H9 (cell line): ENCODE measurements around the gene CACNA2D3. TPM values are rescaled to one million over a fixed set of nuclear protein-coding genes. Genes with fewer than 3 reads are reported as not detected.

Source experiments
- DNase-seq: peaks from one replicate; pipeline ENCODE4 v3.0.0-alpha.2; 2017
- H2AFZ ChIP-seq: one replicate; pipeline ENCODE4 v1.6.1; 2013; ENCODE audit warnings: mild to moderate bottlenecking, low read length, control low read depth, moderate library complexity
- H2AK5ac ChIP-seq: 2 replicates; pipeline ENCODE4 v1.6.1; 2013; ENCODE audit warnings: low read length, control low read depth, mixed read lengths; ENCODE audit not compliant: insufficient read length
- H2BK120ac ChIP-seq: one replicate; pipeline ENCODE4 v1.6.1; 2013; ENCODE audit warnings: low read depth, mild to moderate bottlenecking, low read length, control low read depth, inconsistent platforms; ENCODE audit not compliant: poor library complexity, severe bottlenecking
- H2BK12ac ChIP-seq: 2 replicates; pipeline ENCODE4 v1.6.1; 2013; ENCODE audit warnings: low read length, control low read depth, mixed read lengths, low read depth; ENCODE audit not compliant: insufficient read length
- H2BK15ac ChIP-seq: 2 replicates; pipeline ENCODE4 v1.6.1; 2013; ENCODE audit warnings: low read depth, low read length, control low read depth
- H2BK20ac ChIP-seq: one replicate; pipeline ENCODE4 v1.6.1; 2013; ENCODE audit warnings: low read depth, mild to moderate bottlenecking, low read length, control low read depth, inconsistent platforms; ENCODE audit not compliant: poor library complexity, severe bottlenecking
- H2BK5ac ChIP-seq: 2 replicates; pipeline ENCODE4 v1.6.1; 2013; ENCODE audit warnings: low read length, control low read depth, mixed read lengths; ENCODE audit not compliant: insufficient read length
- H3K14ac ChIP-seq: 2 replicates; pipeline ENCODE4 v1.6.1; 2013; ENCODE audit warnings: low read length, control low read depth; ENCODE audit not compliant: insufficient read depth
- H3K18ac ChIP-seq: 2 replicates; pipeline ENCODE4 v1.6.1; 2013; ENCODE audit warnings: low read depth, mild to moderate bottlenecking, mixed read lengths, low read length, control low read depth; ENCODE audit not compliant: insufficient read length
- H3K23ac ChIP-seq: 2 replicates; pipeline ENCODE4 v1.6.1; 2013; ENCODE audit warnings: low read length, control low read depth, mixed read lengths, low read depth; ENCODE audit not compliant: insufficient read length
- H3K23me2 ChIP-seq: 2 replicates; pipeline ENCODE4 v1.6.1; 2013; ENCODE audit warnings: low read depth, mild to moderate bottlenecking, mixed read lengths, low read length, control low read depth; ENCODE audit not compliant: insufficient read length, poor library complexity, severe bottlenecking
- H3K27ac ChIP-seq: 2 replicates; pipeline ENCODE4 v1.5.1; 2013; ENCODE audit warnings: low read length, control low read depth, mixed read lengths, low read depth; ENCODE audit not compliant: insufficient read length
- H3K27me3 ChIP-seq: 2 replicates; pipeline ENCODE4 v1.6.1; 2013; ENCODE audit warnings: low read length, control low read depth, inconsistent platforms; ENCODE audit not compliant: insufficient read depth
- H3K4ac ChIP-seq: 2 replicates; pipeline ENCODE4 v1.6.1; 2013; ENCODE audit warnings: low read depth, mild to moderate bottlenecking, control low read depth, inconsistent platforms, low read length, moderate library complexity
- H3K4me1 ChIP-seq: 2 replicates; pipeline ENCODE4 v1.6.1; 2013; ENCODE audit warnings: low read length, control low read depth, inconsistent platforms; ENCODE audit not compliant: insufficient read depth
- H3K4me2 ChIP-seq: 2 replicates; pipeline ENCODE4 v1.6.1; 2013; ENCODE audit warnings: low read length, control low read depth, mixed read lengths; ENCODE audit not compliant: insufficient read length, insufficient read depth
- H3K56ac ChIP-seq: 2 replicates; pipeline ENCODE4 v1.6.1; 2013; ENCODE audit warnings: low read depth, mild to moderate bottlenecking, mixed read lengths, low read length, control low read depth; ENCODE audit not compliant: insufficient read length
- H3K79me1 ChIP-seq: 2 replicates; pipeline ENCODE4 v1.6.1; 2013; ENCODE audit warnings: low read depth, mild to moderate bottlenecking, moderate library complexity, low read length, control low read depth, inconsistent platforms; ENCODE audit not compliant: insufficient read depth, poor library complexity, severe bottlenecking
- H3K79me2 ChIP-seq: 2 replicates; pipeline ENCODE4 v1.6.1; 2013; ENCODE audit warnings: low read length, control low read depth, inconsistent platforms; ENCODE audit not compliant: insufficient read depth
- H3K9ac ChIP-seq: 2 replicates; pipeline ENCODE4 v1.6.1; 2013; ENCODE audit warnings: low read length, control low read depth, mixed read lengths; ENCODE audit not compliant: insufficient read length; ENCODE audit errors: extremely low read depth
- H3K9me3 ChIP-seq: one replicate; pipeline ENCODE4 v1.6.1; 2013; ENCODE audit warnings: low read depth, low read length, inconsistent platforms; ENCODE audit not compliant: control insufficient read depth
- H3T11ph ChIP-seq: one replicate; pipeline ENCODE4 v1.6.1; 2013; ENCODE audit warnings: mild to moderate bottlenecking, low read length, control low read depth, inconsistent platforms
- H4K20me1 ChIP-seq: one replicate; pipeline ENCODE4 v1.6.1; 2013; ENCODE audit not compliant: control insufficient read depth, insufficient read length, insufficient read depth
- H4K5ac ChIP-seq: 2 replicates; pipeline ENCODE4 v1.6.1; 2013; ENCODE audit warnings: low read depth, mild to moderate bottlenecking, mixed read lengths, low read length, control low read depth; ENCODE audit not compliant: insufficient read length
- H4K8ac ChIP-seq: replicated peaks from 2 replicates; pipeline ENCODE4 v1.6.1; 2013; ENCODE audit warnings: low read length, control low read depth, mixed read lengths, low read depth; ENCODE audit not compliant: insufficient read length
- H4K91ac ChIP-seq: 2 replicates; pipeline ENCODE4 v1.6.1; 2013; ENCODE audit warnings: low read depth, mild to moderate bottlenecking, moderate library complexity, mixed read lengths, low read length, control low read depth; ENCODE audit not compliant: insufficient read length
- H3K27ac Mint-ChIP-seq, 3 experiments: 2 replicates in 2 of 3; 3 replicates in 1 of 3; pipeline ENCODE4 v1.8.0; 2020 to 2021; ENCODE audit warnings: mixed read lengths in 3 of 3, mild to moderate bottlenecking in 1 of 3, moderate library complexity in 1 of 3
- H3K27me3 Mint-ChIP-seq: 2 replicates; pipeline ENCODE4 v1.8.0; 2021; ENCODE audit warnings: low read depth, mild to moderate bottlenecking, moderate library complexity, mixed read lengths
- H3K36me3 Mint-ChIP-seq, 3 experiments: 2 replicates in 2 of 3; 3 replicates in 1 of 3; pipeline ENCODE4 v1.8.0; 2020 to 2021; ENCODE audit warnings: low read depth in 3 of 3, mixed read lengths in 3 of 3; ENCODE audit not compliant: insufficient read depth in 1 of 3
- H3K4me1 Mint-ChIP-seq, 2 experiments: 2 replicates each; pipeline ENCODE4 v1.8.0; 2020; ENCODE audit warnings: mixed read lengths in 2 of 2
- H3K4me3 Mint-ChIP-seq, 2 experiments: 2 replicates in 1 of 2; 3 replicates in 1 of 2; pipeline ENCODE4 v1.8.0; 2020 to 2021; ENCODE audit warnings: mild to moderate bottlenecking in 2 of 2, mixed read lengths in 2 of 2, moderate library complexity in 1 of 2
- H3K9me3 Mint-ChIP-seq, 2 experiments: 2 replicates in 1 of 2; 3 replicates in 1 of 2; pipeline ENCODE4 v1.8.0; 2020; ENCODE audit warnings: mild to moderate bottlenecking in 2 of 2, mixed read lengths in 2 of 2, moderate library complexity in 1 of 2
- WGBS: extraction: QIAGEN DNeasy Blood & Tissue Kit; methylation state at CpG from one replicate; pipeline ENCODE4 v1.1.7; 2013; ENCODE audit warnings: missing lambda C conversion rate, low lambda C conversion rate, mixed read lengths; ENCODE audit not compliant: insufficient read length; ENCODE audit errors: extremely low coverage; 5-methylcytosine and 5-hydroxymethylcytosine counted together
- total RNA-seq: library from RNA; stranded (reverse); gene quantifications from 2 replicates; pipeline ENCODE4 v1.2.1, GENCODE V29; 2021
- TF ChIP-seq, protein P1 (sequence below): fragments of 200-600 bp; sonication (generic); conservative IDR thresholded peaks from 3 replicates; pipeline ENCODE4 v1.8.0; 2021; ENCODE audit warnings: antibody characterized with exemption, mild to moderate bottlenecking

Gene CACNA2D3
- total RNA-seq, 1 experiment from 2014 or later = 3.2 TPM

DNA sequence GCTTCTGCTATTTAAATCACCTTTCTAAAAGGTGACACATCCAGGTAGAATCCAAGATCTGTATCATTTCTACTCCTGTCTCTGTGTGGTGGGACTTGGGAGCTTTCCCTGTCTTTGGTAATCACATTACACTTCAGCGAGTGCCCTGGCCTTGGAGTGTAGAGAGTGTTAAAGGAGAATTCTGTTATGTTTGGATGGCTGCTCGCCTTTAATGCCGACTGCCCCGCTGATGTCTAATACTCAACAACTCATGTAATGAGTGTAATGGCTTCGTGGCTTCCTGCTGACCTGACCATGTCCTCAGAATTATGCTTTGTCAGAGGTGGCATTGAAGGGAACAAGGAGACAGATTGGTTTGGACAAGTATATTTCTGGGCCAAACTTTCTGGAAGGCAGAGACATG is 871.8 kb downstream of the CACNA2D3 start:
- Histone ChIP-seq H3K27me3 (no peaks in the 10 kb centered on the region), H3K4me2 (no peak overlapping the region), H3K27ac (no peak overlapping the region), H2AFZ (no peak overlapping the region), H3T11ph (no peak overlapping the region), H4K8ac (no peak overlapping the region), H2BK20ac (no peak overlapping the region), H3K23ac (no peak overlapping the region), H2BK120ac (no peak overlapping the region), H3K4me1 (peaks cover 2% of the 10 kb centered on the region; the same call in 1 of the 2 replicates), H2BK5ac (no peak overlapping the region), H4K20me1 (no peaks in the 10 kb centered on the region), H4K5ac (no peak overlapping the region), H3K4ac (no peak overlapping the region), H3K14ac (no peak overlapping the region), H3K9ac (no peak overlapping the region), H3K23me2 (no peaks in the 10 kb centered on the region), H3K56ac (no peak overlapping the region), H2AK5ac (no peak overlapping the region), H2BK15ac (no peak overlapping the region), H3K79me1 (no peaks in the 10 kb centered on the region), H4K91ac (no peak overlapping the region), H3K9me3 (no peaks in the 10 kb centered on the region), H3K79me2 (no peaks in the 10 kb centered on the region), H2BK12ac (no peak overlapping the region), H3K18ac (no peak overlapping the region)
- WGBS = no CpG with 5 or more reads among the region's 5 CpGs
- no peak overlapping the region for H3K27ac Mint-ChIP-seq
- peaks cover 0 to 3% of the 10 kb centered on the region in 2 experiments; a peak in 1 of 5 replicates for H3K9me3 Mint-ChIP-seq
- H3K27me3 Mint-ChIP-seq = no peaks in the 10 kb centered on the region
- H3K4me1 Mint-ChIP-seq = peaks cover 10 to 12% of the 10 kb centered on the region in 2 experiments
- TF ChIP-seq, protein P1, sequence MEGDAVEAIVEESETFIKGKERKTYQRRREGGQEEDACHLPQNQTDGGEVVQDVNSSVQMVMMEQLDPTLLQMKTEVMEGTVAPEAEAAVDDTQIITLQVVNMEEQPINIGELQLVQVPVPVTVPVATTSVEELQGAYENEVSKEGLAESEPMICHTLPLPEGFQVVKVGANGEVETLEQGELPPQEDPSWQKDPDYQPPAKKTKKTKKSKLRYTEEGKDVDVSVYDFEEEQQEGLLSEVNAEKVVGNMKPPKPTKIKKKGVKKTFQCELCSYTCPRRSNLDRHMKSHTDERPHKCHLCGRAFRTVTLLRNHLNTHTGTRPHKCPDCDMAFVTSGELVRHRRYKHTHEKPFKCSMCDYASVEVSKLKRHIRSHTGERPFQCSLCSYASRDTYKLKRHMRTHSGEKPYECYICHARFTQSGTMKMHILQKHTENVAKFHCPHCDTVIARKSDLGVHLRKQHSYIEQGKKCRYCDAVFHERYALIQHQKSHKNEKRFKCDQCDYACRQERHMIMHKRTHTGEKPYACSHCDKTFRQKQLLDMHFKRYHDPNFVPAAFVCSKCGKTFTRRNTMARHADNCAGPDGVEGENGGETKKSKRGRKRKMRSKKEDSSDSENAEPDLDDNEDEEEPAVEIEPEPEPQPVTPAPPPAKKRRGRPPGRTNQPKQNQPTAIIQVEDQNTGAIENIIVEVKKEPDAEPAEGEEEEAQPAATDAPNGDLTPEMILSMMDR = no peak
- DNase-seq = no peak
- H3K4me3 Mint-ChIP-seq = no peak overlapping the region
- H3K36me3 Mint-ChIP-seq = peaks cover 0 to 6% (median 4%) of the 10 kb centered on the region in 3 experiments; a peak in 2 of 7 replicates
